Body of pancreas (tissue), 4 donors: ENCODE measurements around the gene SIRPG.

ENCODE experiments used
- CTCF ChIP-seq, 7 experiments: fragments of 450-650 bp in 4 of 7; fragments of 200-600 bp in 3 of 7; sonication (generic) in 3 of 7; IDR thresholded peaks; one replicate each; pipeline ENCODE4 v1.5.1; 2016 to 2019; ENCODE audit warnings: antibody characterized with exemption in 7 of 7
- POLR2A ChIP-seq, 3 donors: fragments of 450-650 bp; IDR thresholded peaks; one replicate each; pipeline ENCODE4 v1.6.1; 2016; ENCODE audit warnings: antibody characterized with exemption in 3 of 3, mild to moderate bottlenecking in 2 of 3

- TF ChIP-seq CTCF (IDR thresholded peaks at IDR 0.05) (no peak), POLR2A (IDR thresholded peaks at IDR 0.05) (no peak)
Measured at GRCh38 chr20:1629321-1629720, 28.3 kb downstream of the SIRPG start.
